Measurements from ENCODE around the gene ATP8A2.
"Not testable (repeated sequence)": the region's sequence is repeated elsewhere in the genome, so short reads cannot be mapped to it uniquely, and the experiment has no call there.

Gene ATP8A2

DNA sequence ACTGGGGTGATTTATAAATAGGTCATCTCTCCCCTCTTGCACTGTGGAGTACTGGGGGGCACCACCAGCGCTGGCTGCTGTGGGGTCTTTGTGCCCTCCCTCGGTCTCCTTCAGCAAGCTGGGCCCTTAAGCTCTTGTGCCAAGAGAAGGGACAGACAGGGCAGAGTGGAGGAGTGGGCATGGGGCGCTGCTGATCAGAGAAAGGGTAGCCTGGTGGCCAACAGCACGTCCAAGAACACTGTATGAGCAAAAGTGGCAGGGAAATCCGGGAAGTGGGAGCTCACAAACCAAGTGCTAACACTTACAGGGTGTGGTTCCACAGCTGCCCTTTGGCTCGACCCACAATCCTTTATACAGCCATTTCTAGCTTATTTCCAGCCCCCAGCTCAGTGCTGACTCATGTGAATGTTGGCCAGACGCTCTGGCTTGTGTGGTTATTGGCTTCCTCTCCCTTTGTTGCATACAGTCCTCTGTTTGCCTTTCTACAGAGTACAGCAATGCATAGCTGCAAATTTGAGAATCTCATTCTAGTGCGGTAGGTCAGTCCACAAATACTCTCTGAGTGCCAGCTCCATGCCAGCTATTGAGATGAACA lies 381.3 kb downstream of the ATP8A2 start:
- intact Hi-C loops (cut with DNase I), result no loop called here
- DNase-seq, result no peak

DNA sequence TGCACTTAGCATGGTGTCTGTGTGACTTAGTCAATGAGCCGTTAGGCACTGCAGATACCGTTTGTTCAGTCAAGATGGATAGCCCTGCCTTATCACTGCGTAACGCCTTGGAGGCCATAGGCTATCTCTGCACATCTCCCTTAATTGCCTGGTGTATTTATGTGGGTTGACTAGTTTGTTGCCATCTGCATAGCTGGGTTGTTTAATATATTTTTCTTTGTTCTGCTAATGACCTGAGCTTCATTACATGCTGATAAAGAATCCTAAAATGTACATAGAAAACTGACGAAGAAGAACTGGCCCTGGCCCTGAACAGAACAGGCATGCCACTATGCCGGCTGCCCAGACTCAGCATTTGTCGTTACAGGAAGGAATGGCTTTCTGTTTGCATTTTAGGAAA lies 382.2 kb downstream of the ATP8A2 start:
- no peak for DNase-seq
- intact Hi-C loops (cut with DNase I), result no loop called here

DNA sequence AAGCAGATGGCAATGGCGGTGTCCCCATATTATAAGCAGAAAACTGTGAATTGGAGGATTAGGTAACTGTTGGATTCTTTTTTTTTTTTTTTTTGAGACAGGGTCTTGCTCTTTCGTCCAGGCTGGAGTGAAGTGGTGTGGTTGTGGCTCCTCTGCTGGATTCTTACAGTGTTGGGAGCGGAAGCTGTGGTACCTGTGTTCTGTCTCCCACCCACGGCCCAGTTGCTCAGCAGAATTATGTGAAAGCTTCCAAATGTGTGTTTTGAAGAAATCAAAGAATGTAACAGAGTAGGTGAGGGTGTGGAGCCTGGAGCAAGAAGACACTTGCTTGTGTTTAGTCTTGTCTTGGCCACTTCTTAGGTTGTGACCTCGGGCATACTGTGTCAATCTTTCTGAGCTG lies 384.5 kb downstream of the ATP8A2 start:
- DNase-seq, result peak in 2 of 10 donors; percentile 11 to 30

GRCh38 chr13:25756912-25757311 lies 385.1 kb downstream of the ATP8A2 start:
- intact Hi-C loops (cut with DNase I), result no loop called here
- no peak for DNase-seq

More for the DNA sequence above, 384.5 kb downstream of the ATP8A2 start:
- intact Hi-C loops (cut with DNase I), result no loop called here

DNA sequence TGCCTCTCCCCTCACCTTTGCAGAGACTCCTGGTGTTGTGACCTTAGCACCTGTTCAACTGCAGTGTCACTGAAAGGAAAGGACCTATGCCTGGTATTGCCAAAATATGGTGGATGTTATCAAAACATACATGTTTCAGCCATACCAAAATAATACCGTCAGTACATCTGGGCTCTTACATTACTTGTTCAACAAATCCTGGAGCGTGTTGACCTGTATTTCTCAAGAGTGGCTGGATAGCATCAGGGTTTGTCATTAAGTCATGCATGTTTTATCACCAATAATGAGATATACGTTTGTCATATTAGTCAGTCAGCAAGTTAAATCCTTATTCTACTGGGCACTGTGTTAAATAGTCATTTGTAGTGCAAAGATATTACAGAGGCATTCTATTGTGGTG lies 389.3 kb downstream of the ATP8A2 start:
- intact Hi-C loops (cut with DNase I), result no loop called here
- DNase-seq, result no peak

DNA sequence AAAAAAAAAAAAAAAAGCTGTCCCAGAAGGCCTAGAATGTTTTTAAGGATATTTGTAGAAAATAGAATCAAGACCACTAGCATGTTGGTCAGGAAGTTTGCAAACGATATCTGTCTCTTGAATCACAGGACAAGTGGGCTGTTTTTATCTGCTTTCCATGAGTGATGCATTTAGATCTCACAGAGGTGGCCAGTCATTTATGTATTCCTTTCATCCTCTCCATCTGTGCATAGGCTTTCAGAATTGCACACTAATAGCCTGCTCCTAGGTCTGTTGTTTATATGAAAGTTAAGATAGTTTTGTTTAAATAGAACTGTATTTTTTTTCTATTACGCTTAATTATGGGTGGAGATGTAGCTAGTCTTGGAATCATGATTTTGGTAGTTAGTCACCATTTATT lies 390.5 kb downstream of the ATP8A2 start:
- intact Hi-C loops (cut with DNase I), result no loop called here
- no peak for DNase-seq

- DNase-seq, result no peak
- intact Hi-C loops (cut with DNase I), result no loop called here
Measured at GRCh38 chr13:25762795-25763377, 391.1 kb downstream of the ATP8A2 start.

- intact Hi-C loops (cut with DNase I), result no loop called here
Measured at GRCh38 chr13:25764378-25764777, 392.6 kb downstream of the ATP8A2 start.

DNA sequence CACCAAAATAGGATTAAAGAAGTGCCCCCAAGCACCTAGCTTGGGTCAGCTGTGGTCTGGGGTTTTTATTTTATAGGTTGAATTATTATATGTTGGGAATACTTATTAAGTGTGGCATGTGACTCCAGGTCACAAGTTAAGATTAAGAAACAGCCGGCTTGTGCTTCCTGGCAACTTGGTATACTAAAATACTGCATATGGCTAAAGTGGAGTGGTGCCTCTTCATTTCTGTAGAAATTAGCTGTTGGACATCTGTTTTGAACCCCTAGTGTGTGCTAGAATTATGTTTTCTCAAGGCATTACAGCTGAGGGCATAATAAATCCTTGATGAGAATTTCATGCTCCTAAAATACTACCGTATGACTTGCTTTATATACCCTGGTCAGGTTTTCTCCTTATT lies 393.5 kb downstream of the ATP8A2 start:
- intact Hi-C loops (cut with DNase I), result no loop called here
- no peak for DNase-seq

More at GRCh38 chr13:25764378-25764777, 392.6 kb downstream of the ATP8A2 start:
- no peak for DNase-seq

DNA sequence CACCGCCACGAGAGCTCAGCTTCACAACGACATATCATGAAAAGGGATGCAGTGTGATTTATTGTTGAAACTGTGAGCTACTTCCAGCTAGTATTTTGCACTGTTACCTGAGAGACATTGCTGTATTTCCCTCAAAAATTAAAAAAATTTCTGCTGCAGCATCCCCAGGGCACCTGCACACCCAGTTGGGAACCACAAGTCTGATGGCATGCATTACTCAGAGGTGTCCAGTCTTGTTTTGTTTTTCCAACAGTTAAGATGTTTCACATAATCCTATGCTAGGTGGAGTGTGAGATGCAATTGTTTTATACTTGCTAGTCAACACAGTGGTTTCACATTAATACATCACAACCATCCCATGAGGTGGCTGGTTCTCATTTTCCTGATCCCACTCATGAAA lies 394.8 kb downstream of the ATP8A2 start:
- DNase-seq, result no peak
- intact Hi-C loops (cut with DNase I), result no loop called here

- no peak for DNase-seq
- intact Hi-C loops (cut with DNase I), result no loop called here
Measured at GRCh38 chr13:25766991-25767390, 395.2 kb downstream of the ATP8A2 start.

DNA sequence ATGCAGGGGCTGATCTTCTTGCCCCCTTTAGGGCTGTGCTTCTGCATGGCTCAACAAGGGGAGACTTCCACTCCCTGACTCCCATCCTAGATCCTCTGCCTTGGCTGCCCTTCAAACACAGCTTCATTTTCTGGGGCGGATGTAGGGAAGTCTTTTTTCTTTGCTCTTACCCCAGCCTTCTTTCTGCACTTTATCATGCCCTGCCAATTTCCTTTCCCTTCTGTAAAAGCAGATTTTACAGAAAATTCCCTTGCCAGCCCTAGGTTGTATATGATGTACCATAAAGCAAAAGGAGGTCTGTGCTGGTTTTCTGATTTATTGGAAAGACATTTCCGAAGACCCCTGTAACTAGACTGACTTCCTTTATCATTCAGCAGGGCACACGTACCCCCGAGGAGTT lies 396.6 kb downstream of the ATP8A2 start:
- DNase-seq, result no peak
- intact Hi-C loops (cut with DNase I), result no loop called here

DNA sequence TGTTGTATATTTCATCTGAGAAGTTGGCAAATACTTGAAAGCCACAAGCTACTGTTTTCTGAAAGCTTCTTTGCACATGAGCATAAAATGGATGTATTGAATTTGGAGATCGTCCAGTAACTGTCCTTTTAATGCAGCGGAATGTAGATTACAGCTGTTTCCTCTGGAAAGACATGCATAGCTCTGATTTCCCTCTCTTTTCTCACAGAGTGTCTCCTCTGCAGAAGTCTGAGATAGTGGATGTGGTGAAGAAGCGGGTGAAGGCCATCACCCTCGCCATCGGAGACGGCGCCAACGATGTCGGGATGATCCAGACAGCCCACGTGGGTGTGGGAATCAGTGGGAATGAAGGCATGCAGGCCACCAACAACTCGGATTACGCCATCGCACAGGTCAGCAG lies 397.1 kb downstream of the ATP8A2 start:
- intact Hi-C loops (cut with DNase I), result no loop called here
- DNase-seq, result no peak

GRCh38 chr13:25770601-25771000 lies 398.8 kb downstream of the ATP8A2 start:
- no peak for DNase-seq
- intact Hi-C loops (cut with DNase I), result no loop called here

DNA sequence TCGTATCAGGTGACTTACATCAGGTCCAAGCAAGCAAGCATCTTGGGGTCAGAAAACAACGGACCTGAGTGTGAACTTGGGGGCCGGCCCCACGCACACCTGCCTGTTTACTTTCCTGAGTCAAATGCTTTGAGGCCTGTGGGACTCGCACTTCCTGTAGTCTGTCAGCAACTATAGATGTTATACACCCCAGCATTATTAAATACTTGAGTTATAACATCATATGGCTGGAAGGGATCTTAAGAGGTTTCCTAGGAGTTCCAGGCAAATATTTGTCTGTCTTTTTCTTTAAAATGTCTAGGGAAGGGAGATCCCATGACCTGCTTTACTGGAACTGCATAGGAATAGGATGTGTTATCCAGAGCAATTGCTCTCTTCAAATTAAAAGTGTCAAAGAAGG lies 399.4 kb downstream of the ATP8A2 start:
- intact Hi-C loops (cut with DNase I), result no loop called here
- DNase-seq, result no peak

- no peak for DNase-seq
- intact Hi-C loops (cut with DNase I), result no loop called here
Measured at GRCh38 chr13:25771641-25772478, 400.1 kb downstream of the ATP8A2 start.

DNA sequence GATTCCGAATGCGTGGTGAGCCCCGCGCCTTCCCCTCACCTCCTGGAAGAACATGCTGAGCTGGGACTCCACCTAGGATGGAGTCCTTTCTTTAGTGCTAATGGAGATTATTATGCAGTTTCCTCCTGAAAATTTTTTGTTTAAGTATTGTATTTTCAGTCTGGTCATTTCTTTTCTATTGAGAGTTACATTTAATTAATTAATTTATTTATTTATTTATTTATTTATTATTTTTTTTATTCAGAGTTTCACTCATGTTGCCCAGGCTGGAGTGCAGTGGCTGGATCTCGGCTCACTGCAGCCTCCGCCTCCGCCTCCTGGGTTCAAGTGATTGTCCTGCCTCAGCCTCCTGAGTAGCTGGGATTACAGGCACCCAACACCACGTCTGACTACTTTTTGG lies 400.8 kb downstream of the ATP8A2 start:
- DNase-seq; intact Hi-C loops (cut with DNase I): not testable (repeated sequence)

DNA sequence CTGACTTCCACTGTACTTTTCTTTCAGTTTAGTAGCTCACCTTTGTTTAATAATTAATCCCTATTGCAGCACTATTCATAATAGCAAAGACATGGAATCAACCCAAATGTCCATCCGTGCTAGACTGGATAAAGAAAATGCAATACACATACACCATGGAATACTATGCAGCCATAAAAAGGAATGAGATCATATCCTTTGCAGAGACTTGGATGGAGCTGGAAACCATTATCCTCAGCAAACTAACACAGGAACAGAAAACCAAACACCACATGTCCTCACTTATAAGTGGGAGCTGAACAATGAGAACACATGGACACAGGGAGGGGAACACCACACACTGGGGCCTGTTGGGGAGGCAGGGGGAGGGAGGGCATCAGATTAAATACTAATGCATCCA lies 402.3 kb downstream of the ATP8A2 start:
- intact Hi-C loops (cut with DNase I); DNase-seq: not testable (repeated sequence)

GRCh38 chr13:25775275-25775674 lies 403.5 kb downstream of the ATP8A2 start:
- intact Hi-C loops (cut with DNase I), result no loop called here
- no peak for DNase-seq

GRCh38 chr13:25775986-25776385 lies 404.2 kb downstream of the ATP8A2 start:
- intact Hi-C loops (cut with DNase I), result no loop called here
- DNase-seq, result no peak

DNA sequence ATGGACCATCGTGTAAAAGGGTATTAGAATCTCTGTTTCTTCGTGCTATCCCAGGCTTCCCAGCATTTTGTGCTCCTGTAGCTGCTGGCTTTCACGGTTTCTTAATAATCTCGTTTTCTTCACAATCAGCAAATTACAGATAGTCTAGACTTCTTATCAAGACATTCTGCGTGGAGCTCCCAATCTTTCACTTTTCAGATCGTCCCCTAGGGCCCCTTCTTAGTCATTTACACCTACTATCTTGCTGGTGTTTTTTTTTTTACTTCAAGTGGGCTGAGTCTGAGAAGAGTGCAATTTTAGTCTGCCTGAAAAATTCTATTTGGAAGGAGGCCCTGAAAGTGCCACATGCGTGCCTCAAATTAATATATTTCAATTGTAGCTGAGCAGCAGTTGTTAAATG lies 404.9 kb downstream of the ATP8A2 start:
- no peak for DNase-seq
- intact Hi-C loops (cut with DNase I), result no loop called here

DNA sequence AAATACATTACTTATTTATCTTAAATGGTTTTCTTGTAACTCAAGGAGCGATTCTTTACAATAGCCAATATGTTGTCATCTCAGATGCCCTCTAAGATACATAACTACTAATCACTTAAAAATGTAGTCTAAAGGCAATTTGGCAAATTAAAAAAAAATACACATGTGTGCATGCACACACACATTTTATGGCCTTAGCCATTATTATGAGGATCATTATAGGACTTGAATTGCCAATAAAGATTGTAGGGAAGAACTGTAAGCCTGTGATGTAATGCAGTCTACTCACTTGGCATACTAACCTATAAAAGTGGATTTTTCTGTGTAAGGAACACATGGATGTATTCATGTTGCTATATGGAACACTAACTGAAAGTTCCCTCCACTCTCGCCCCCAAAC lies 405.7 kb downstream of the ATP8A2 start:
- DNase-seq, result no peak
- intact Hi-C loops (cut with DNase I), result no loop called here

Measured in posterior cingulate gyrus (tissue), 11 donors.